A673 (cell line): ENCODE data around the gene LENEP. TPM values are rescaled to one million over a fixed set of nuclear protein-coding genes. Genes with fewer than 3 reads are reported as not detected.

Source experiments
- BruUV-seq: library from RNA; stranded (reverse); fragments of 400-500 nt; replicated peaks from 2 replicates; lab custom pipeline; 2021; lab: Mats Ljungman, UMichigan
- CTCF ChIA-PET: fragments of 300-600 bp; sonication (Branson Sonifier 250); formaldehyde crosslinking; loops from one replicate; lab custom pipeline; 2022; ENCODE audit warnings: antibody characterized with exemption; lab: Charles Lee
- POLR2A ChIA-PET: fragments of 300-600 bp; sonication (Branson Sonifier 250); formaldehyde crosslinking; loops from one replicate; lab custom pipeline; 2022; ENCODE audit warnings: antibody characterized with exemption; ENCODE audit not compliant: low non-redundant PET; lab: Charles Lee
- DNase-seq: peaks from one replicate; pipeline ENCODE4 v3.0.0-alpha.2; 2015; ENCODE audit warnings: low spot score
- H3K27ac ChIP-seq: fragments of 200-600 bp; sonication (generic); 2 replicates; pipeline ENCODE4 v1.5.1; 2016; ENCODE audit warnings: mixed run types, low read depth, mild to moderate bottlenecking, mixed read lengths, antibody characterized with exemption, low read length; ENCODE audit not compliant: poor library complexity, severe bottlenecking
- H3K27me3 ChIP-seq: fragments of 200-600 bp; sonication (generic); replicated peaks from 2 replicates; pipeline ENCODE4 v1.6.1; 2017; ENCODE audit warnings: mixed run types, low read depth, mild to moderate bottlenecking, mixed read lengths, antibody characterized with exemption, low read length; ENCODE audit not compliant: insufficient read depth, poor library complexity
- H3K36me3 ChIP-seq: fragments of 200-600 bp; sonication (generic); 2 replicates; pipeline ENCODE4 v1.6.1; 2016; ENCODE audit warnings: mixed run types, mild to moderate bottlenecking, mixed read lengths, antibody characterized with exemption, low read length; ENCODE audit not compliant: insufficient read depth, poor library complexity, severe bottlenecking
- H3K4me1 ChIP-seq: fragments of 200-600 bp; sonication (generic); 2 replicates; pipeline ENCODE4 v1.6.1; 2017; ENCODE audit warnings: mixed run types, mild to moderate bottlenecking, mixed read lengths, antibody characterized with exemption, low read length; ENCODE audit not compliant: insufficient read depth, poor library complexity, severe bottlenecking
- H3K4me3 ChIP-seq: fragments of 200-600 bp; sonication (generic); 2 replicates; pipeline ENCODE4 v1.5.1; 2016; ENCODE audit warnings: low read depth, mixed run types, mild to moderate bottlenecking, mixed read lengths, low read length; ENCODE audit not compliant: poor library complexity, severe bottlenecking
- H3K9me3 ChIP-seq: fragments of 200-600 bp; sonication (generic); 2 replicates; pipeline ENCODE4 v1.6.1; 2016; ENCODE audit warnings: mixed run types, low read depth, mild to moderate bottlenecking, mixed read lengths, antibody characterized with exemption, low read length; ENCODE audit not compliant: poor library complexity, severe bottlenecking
- CTCF ChIP-seq: fragments of 300-800, 200-600 bp; sonication (generic); conservative IDR thresholded peaks from 2 replicates; pipeline ENCODE4 v1.5.1; 2017; ENCODE audit warnings: low read depth, mild to moderate bottlenecking, antibody characterized with exemption, low read length, moderate library complexity, mixed read lengths
- EZH2 ChIP-seq: fragments of 200-600 bp; sonication (generic); IDR thresholded peaks from 2 replicates; pipeline ENCODE4 v1.6.1; 2017; ENCODE audit warnings: borderline replicate concordance, low read depth, mild to moderate bottlenecking, mixed read lengths, antibody characterized with exemption, low read length; ENCODE audit not compliant: poor library complexity, severe bottlenecking
- intact Hi-C: fragments of 100-400 bp; cut with micrococcal nuclease; formaldehyde crosslinking; loops from one replicate; pipeline ENCODE4 v1.10.0; 2022; ENCODE audit not compliant: unreplicated experiment
- total RNA-seq: library from RNA; stranded (reverse); gene quantifications from 2 replicates; pipeline ENCODE4 v1.2.3, GENCODE V29; 2021

The LENEP gene
- total RNA-seq, 1 experiment from 2014 or later, result 1.4 TPM

- BruUV-seq, result no TSS peak
- ChIA-PET CTCF (interaction anchor here (0.5 to 2.2 kb wide), 3 partner anchors 14 to 42 kb away, joined by 3 to 9 read pairs (median 5); partner anchors contain the start of gene PBXIP1), POLR2A (interaction anchor here (0.7 kb wide), 1 partner anchor 39 kb away, joined by 22 read pairs; no protein-coding TSS in a partner anchor)
- peaks cover 43% of the 10 kb centered on the region for H3K36me3 ChIP-seq
- no peak for DNase-seq
- H3K9me3 ChIP-seq, result no peaks in the 10 kb centered on the region
- TF ChIP-seq EZH2 (no peak), CTCF (no peak)
- intact Hi-C loops, result no loop called here
- H3K4me1 ChIP-seq, result peaks cover 50% of the 10 kb centered on the region
- peak overlapping the region; percentile 96 for H3K27ac ChIP-seq
- no peaks in the 10 kb centered on the region for H3K27me3 ChIP-seq
- peak overlapping the region; percentile 70 for H3K4me3 ChIP-seq
Observed at GRCh38 chr1:154969246-154969645, 24.1 kb upstream of the LENEP start.

- no TSS peak for BruUV-seq
- CTCF ChIA-PET, result interaction anchor here (0.5 to 2.2 kb wide), 7 partner anchors 14 to 81 kb away, joined by 3 to 9 read pairs (median 5); partner anchors contain the start of genes ADAM15 and PBXIP1
- H3K4me1 ChIP-seq, result peaks cover 50% of the 10 kb centered on the region
- peaks cover 36% of the 10 kb centered on the region for H3K36me3 ChIP-seq
- intact Hi-C loops, result no loop called here
- TF ChIP-seq EZH2 (no peak), CTCF (no peak)
- no peaks in the 10 kb centered on the region for H3K9me3 ChIP-seq
- peak overlapping the region; percentile 70 for H3K4me3 ChIP-seq
- DNase-seq, result no peak
- POLR2A ChIA-PET, result interaction anchor here (0.5 to 0.7 kb wide), 2 partner anchors 39 to 268 kb away, joined by 3 to 22 read pairs; no protein-coding TSS in a partner anchor
- H3K27ac ChIP-seq, result peak overlapping the region; percentile 96
- no peaks in the 10 kb centered on the region for H3K27me3 ChIP-seq
Observed at GRCh38 chr1:154969860-154970452, 23.4 kb upstream of the LENEP start.

GRCh38 chr1:154970631-154971340 lies 22.6 kb upstream of the LENEP start, which contains the start of gene SHC1:
Gene SHC1 (minus strand): TSS chr1:154970747. CDS start chr1:154970526, 221 bp downstream.
- no peaks in the 10 kb centered on the region for H3K27me3 ChIP-seq
- peaks cover 28% of the 10 kb centered on the region for H3K36me3 ChIP-seq
- H3K27ac ChIP-seq, result peak within 1 kb of the TSS; percentile 96
- no TSS peak for BruUV-seq
- POLR2A ChIA-PET, result interaction anchor here (0.5 kb wide), 1 partner anchor 269 kb away, joined by 3 read pairs; no protein-coding TSS in a partner anchor
- intact Hi-C loops, result no loop called here
- TF ChIP-seq EZH2 (no peak), CTCF (no peak)
- CTCF ChIA-PET, result interaction anchor here (0.6 to 2.2 kb wide), 5 partner anchors 15 to 80 kb away, joined by 3 to 6 read pairs (median 5); partner anchors contain the start of genes ADAM15 and PBXIP1
- H3K4me1 ChIP-seq, result peaks cover 50% of the 10 kb centered on the region
- H3K9me3 ChIP-seq, result no peaks in the 10 kb centered on the region
- peak; percentile 97 for DNase-seq
- H3K4me3 ChIP-seq, result peak within 1 kb of the TSS; percentile 70
